C4-2B (cell line): ENCODE results near the gene KCNJ4.

Experiments used
- CTCF ChIP-seq: fragments of 450-650 bp; conservative IDR thresholded peaks from 2 replicates; pipeline ENCODE4 v1.5.1; 2017; ENCODE audit warnings: mild to moderate bottlenecking
- ZFX ChIP-seq: fragments of 450-650 bp; IDR thresholded peaks from 2 replicates; pipeline ENCODE4 v1.6.1; 2017

GRCh38 chr22:38443628-38444521 lies 11.1 kb downstream of the KCNJ4 start:
- TF ChIP-seq CTCF = no peak
- TF ChIP-seq ZFX = no peak
